ENCODE measurements around the gene IFRD2. TPM values are rescaled to one million over a fixed set of nuclear protein-coding genes. Genes with fewer than 3 reads are reported as not detected.

IFRD2 gene
- total and polyA plus RNA-seq, 9 of the 15 experiments (the other 6 are each of a cell fraction or from before 2014, with no cell fraction given): 30.5 to 115 (median 52.8) TPM

DNA sequence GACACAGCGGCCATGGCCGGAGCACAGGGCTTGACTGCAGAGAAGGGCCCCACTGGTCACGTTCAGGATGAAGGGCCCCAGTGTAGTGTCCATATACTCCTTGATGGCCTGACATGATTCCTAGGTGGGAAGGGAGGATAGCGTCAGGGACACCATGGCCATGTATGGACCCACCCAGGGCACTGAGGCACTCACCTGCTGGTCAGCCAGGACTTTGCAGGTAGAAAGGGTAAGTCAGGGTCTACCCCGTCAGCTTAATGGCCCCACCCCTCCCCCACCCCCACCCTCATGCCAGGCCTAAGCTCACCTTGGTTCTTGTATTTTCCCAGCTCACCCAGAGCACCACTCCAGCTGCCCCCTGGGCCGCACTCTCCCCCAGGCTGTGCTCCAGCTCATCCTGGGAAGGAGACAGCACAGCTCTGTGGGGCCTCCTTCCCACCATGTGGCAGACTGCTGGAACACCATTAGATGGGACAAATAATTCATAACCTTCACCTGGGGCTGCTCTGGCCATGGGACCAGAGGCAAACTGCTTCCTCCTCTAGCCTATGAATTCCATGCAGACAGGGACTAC lies 8.5 kb upstream of the IFRD2 start (continued):
- TF ChIP-seq SAP30 (IDR thresholded peaks at IDR 0.05; ENCODE audit: borderline replicate concordance, insufficient read depth, low read depth, low read length, poor library complexity, severe bottlenecking) (no peak), ZNF778 (CRISPR knock-in tag; IDR thresholded peaks at IDR 0.05) (no peak), TEAD2 (tag; IDR thresholded peaks at IDR 0.05) (no peak), KLF1 (tag; IDR thresholded peaks at IDR 0.05) (no peak), ESRRA (IDR thresholded peaks at IDR 0.05; ENCODE audit: borderline replicate concordance, low read depth) (no peak), TAF15 (IDR thresholded peaks at IDR 0.05; ENCODE audit: low read depth, low read length) (no peak), LEF1 (IDR thresholded peaks at IDR 0.05) (no peak), FOXJ2 (tag; IDR thresholded peaks at IDR 0.05) (no peak), NFIC (IDR thresholded peaks at IDR 0.05) (no peak)
- TF ChIP-seq, protein P1, sequence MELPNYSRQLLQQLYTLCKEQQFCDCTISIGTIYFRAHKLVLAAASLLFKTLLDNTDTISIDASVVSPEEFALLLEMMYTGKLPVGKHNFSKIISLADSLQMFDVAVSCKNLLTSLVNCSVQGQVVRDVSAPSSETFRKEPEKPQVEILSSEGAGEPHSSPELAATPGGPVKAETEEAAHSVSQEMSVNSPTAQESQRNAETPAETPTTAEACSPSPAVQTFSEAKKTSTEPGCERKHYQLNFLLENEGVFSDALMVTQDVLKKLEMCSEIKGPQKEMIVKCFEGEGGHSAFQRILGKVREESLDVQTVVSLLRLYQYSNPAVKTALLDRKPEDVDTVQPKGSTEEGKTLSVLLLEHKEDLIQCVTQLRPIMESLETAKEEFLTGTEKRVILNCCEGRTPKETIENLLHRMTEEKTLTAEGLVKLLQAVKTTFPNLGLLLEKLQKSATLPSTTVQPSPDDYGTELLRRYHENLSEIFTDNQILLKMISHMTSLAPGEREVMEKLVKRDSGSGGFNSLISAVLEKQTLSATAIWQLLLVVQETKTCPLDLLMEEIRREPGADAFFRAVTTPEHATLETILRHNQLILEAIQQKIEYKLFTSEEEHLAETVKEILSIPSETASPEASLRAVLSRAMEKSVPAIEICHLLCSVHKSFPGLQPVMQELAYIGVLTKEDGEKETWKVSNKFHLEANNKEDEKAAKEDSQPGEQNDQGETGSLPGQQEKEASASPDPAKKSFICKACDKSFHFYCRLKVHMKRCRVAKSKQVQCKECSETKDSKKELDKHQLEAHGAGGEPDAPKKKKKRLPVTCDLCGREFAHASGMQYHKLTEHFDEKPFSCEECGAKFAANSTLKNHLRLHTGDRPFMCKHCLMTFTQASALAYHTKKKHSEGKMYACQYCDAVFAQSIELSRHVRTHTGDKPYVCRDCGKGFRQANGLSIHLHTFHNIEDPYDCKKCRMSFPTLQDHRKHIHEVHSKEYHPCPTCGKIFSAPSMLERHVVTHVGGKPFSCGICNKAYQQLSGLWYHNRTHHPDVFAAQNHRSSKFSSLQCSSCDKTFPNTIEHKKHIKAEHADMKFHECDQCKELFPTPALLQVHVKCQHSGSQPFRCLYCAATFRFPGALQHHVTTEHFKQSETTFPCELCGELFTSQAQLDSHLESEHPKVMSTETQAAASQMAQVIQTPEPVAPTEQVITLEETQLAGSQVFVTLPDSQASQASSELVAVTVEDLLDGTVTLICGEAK (IDR thresholded peaks at IDR 0.05): no peak
- TF ChIP-seq, protein P1 (CRISPR knock-in tag; IDR thresholded peaks at IDR 0.05): no peak
